Amniotic epithelial cell (primary cell): ENCODE measurements around the gene SP2.

Source experiments
- DNase-seq: peaks from one replicate; pipeline ENCODE4 v3.0.0-alpha.2; 2010; ENCODE audit warnings: low read depth

SP2 gene

GRCh38 chr17:47973541-47973940, 77.5 kb downstream of the SP2 start:
- no peak for DNase-seq

DNA sequence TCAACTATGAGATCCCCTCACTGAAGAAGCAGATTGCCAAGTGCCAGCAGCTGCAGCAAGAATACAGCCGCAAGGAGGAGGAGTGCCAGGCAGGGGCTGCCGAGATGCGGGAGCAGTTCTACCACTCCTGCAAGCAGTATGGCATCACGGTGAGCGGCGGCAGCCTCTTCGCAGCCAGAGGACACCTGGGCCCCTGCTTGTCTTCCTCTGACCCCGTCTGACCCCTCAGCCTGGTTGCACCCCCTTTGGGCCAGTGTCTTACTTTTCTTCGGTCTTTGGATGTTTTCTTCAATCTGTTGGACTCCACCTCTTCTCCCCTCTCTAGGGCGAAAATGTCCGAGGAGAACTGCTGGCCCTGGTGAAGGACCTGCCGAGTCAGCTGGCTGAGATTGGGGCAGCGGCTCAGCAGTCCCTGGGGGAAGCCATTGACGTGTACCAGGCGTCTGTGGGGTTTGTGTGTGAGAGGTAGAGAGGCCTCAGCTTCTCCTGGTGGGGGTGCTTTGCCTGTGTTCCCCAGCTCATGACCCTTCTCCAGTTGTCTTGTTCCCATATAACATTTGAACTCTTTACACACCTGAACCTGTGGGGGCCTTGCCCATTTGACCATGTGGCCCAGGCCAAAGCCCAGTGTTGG, 79.3 kb downstream of the SP2 start:
- DNase-seq, result no peak

DNA sequence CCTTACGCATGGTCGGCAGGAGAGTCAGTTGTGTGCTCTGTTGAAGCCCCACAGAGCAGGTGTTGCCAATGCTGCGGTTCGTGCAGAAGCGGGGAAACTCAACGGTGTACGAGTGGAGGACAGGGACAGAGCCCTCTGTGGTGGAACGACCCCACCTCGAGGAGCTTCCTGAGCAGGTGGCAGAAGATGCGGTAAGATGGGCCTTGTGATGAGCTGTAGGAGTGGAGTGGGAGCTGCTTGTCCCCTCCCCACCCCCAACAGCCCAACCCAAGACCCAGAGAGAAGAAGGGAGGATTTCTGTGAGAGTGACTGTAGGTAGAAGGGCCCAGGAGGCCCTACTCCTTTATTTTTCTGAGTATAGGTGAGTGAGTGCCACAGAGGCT, 79.8 kb downstream of the SP2 start:
- no peak for DNase-seq

DNA sequence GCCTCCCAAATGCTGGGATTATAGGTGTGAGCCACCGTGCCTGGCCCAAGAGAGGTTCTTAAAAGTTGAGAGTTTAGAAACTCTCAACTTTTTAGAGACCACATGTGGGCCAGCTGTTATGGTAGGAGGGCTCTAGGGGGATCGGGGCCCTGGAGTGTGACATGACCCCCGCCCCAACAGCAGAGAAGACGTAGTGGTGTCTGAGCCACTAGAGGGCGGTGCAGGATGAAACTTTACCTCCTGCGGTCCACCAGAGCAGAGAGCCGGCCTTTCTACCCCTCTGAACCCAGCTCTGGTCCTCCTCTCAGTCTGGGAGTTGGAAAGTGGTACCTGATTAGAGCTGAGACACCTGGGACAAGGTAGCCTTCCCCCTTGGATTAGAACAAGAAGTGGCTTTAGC, 82.3 kb downstream of the SP2 start:
- DNase-seq, result no peak
